Measurements from ENCODE around the gene ERCC6L2. TPM values are rescaled to one million over a fixed set of nuclear protein-coding genes. Genes with fewer than 3 reads are reported as not detected.

The ERCC6L2 gene
- total RNA-seq, 1 donor from 2014 or later = 35.8 TPM

DNA sequence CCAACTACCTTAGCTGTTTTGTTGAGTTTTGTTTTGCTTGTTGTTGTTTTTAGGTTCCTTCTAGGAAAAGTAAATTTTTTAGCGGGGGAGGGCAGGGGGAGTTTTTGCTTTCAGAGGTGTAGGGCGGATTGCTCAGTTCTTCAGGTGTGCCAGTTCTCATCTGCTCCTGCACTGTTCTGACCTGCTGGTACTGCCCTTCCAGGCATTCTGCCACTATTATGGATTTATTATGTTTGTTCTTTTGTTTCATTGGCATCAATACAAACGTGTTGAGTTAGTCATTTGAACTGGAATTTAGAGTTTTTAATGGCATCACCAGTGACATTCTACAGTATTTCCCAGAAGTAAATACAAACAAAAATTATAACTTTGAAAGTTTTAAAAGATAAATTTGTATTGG, 26.0 kb downstream of the ERCC6L2 start:
- Mint-ChIP-seq H3K9me3 (ENCODE audit: low read depth) (no peaks in the 10 kb centered on the region), H3K27ac (ENCODE audit: unreplicated experiment) (no peak overlapping the region), H3K27me3 (ENCODE audit: low read depth) (no peaks in the 10 kb centered on the region), H3K4me3 (ENCODE audit: unreplicated experiment) (no peak overlapping the region), H3K36me3 (ENCODE audit: low read depth) (peaks cover 5% of the 10 kb centered on the region), H3K4me1 (ENCODE audit: low read depth) (peaks cover 3% of the 10 kb centered on the region)
- no peak for DNase-seq (ENCODE audit: low spot score)
- no peak for TF ChIP-seq CTCF (IDR thresholded peaks at IDR 0.05)

DNA sequence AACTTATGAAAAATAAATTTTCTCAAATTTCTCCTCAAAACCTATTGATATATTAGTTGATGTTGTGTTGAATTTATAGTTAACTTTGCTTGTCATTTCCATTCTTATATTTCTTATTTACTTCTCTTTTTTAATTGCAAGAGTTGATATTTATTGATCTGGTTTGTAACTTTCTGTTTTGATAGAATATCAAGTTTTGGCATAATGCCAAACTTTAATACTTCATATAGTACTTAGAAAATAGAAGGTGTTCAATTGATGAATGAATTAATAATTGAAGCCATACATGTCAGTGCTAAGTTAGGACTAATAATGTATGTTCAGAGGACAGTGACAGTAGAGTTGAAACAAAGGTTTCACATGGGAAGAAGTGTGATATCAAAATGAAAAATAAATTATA, 27.9 kb downstream of the ERCC6L2 start:
- TF ChIP-seq CTCF (IDR thresholded peaks at IDR 0.05) = no peak
- DNase-seq (ENCODE audit: low spot score) = no peak
- Mint-ChIP-seq H3K27me3 (ENCODE audit: low read depth) (no peaks in the 10 kb centered on the region), H3K9me3 (ENCODE audit: low read depth) (no peaks in the 10 kb centered on the region), H3K36me3 (ENCODE audit: low read depth) (peaks cover 5% of the 10 kb centered on the region), H3K4me3 (ENCODE audit: unreplicated experiment) (no peak overlapping the region), H3K27ac (ENCODE audit: unreplicated experiment) (no peak overlapping the region), H3K4me1 (ENCODE audit: low read depth) (peaks cover 3% of the 10 kb centered on the region)

DNA sequence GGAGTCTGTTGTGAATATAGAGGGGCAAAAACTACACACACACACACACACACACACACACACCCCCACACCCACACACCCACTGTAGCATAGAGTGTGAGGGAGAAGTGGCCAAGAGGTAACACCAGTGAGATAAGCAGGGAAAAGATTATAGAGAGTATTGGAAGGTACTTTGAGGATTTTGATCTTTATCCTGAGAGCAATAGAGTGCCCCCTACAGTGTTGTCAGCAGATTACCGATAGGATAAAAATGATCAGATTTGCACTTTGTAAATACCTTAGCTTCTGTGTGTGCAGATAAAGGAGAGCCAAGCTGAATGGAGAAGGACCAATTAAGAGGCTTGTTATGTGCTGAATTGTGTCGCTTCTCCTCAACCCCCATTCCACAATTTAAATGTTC, 32.3 kb downstream of the ERCC6L2 start:
- TF ChIP-seq CTCF (IDR thresholded peaks at IDR 0.05) = peak; percentile 38
- DNase-seq (ENCODE audit: low spot score) = no peak
- H3K36me3 Mint-ChIP-seq (ENCODE audit: low read depth) = peaks cover 5% of the 10 kb centered on the region
- H3K27me3 Mint-ChIP-seq (ENCODE audit: low read depth) = no peaks in the 10 kb centered on the region
- no peaks in the 10 kb centered on the region for H3K9me3 Mint-ChIP-seq (ENCODE audit: low read depth)
- H3K27ac Mint-ChIP-seq (ENCODE audit: unreplicated experiment) = no peak overlapping the region
- H3K4me1 Mint-ChIP-seq (ENCODE audit: low read depth) = no peaks in the 10 kb centered on the region
- no peak overlapping the region for H3K4me3 Mint-ChIP-seq (ENCODE audit: unreplicated experiment)

DNA sequence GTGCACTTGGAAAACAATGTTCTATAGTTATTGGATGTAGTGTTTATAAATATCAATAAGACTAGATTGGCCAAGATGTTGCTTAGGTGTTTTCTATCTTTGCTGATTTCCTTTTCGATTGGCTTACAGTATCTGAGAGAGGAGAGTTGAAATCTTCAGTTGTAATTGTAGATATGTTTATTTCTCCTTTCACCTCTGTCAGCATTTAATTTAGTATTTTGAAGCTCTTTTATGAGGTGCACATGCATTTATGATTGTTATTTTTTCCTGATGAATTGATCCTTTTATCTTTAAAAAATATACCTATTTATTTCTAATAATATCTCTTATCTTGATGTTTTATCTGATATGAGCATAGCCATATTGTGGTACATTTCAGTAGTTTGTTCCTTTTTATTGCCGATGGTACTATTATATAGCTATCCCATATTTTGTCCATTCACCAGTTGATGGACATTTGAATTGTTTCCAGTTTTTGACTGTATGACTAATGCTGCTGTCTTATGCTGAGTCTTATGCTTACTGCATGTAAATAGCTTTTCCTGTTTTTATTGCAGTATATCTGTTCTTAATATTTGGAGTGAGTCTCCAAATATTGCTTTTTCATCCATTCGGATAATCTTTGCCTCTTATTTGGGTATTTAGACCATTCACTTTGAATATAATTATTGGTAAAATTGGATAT, 34.7 kb downstream of the ERCC6L2 start:
- H3K27ac Mint-ChIP-seq (ENCODE audit: unreplicated experiment) = no peak overlapping the region
- no peak for DNase-seq (ENCODE audit: low spot score)
- H3K27me3 Mint-ChIP-seq (ENCODE audit: low read depth) = no peaks in the 10 kb centered on the region
- H3K36me3 Mint-ChIP-seq (ENCODE audit: low read depth) = peaks cover 6% of the 10 kb centered on the region
- H3K9me3 Mint-ChIP-seq (ENCODE audit: low read depth) = no peaks in the 10 kb centered on the region
- H3K4me3 Mint-ChIP-seq (ENCODE audit: unreplicated experiment) = no peak overlapping the region
- H3K4me1 Mint-ChIP-seq (ENCODE audit: low read depth) = no peaks in the 10 kb centered on the region
- TF ChIP-seq CTCF (IDR thresholded peaks at IDR 0.05) = no peak

DNA sequence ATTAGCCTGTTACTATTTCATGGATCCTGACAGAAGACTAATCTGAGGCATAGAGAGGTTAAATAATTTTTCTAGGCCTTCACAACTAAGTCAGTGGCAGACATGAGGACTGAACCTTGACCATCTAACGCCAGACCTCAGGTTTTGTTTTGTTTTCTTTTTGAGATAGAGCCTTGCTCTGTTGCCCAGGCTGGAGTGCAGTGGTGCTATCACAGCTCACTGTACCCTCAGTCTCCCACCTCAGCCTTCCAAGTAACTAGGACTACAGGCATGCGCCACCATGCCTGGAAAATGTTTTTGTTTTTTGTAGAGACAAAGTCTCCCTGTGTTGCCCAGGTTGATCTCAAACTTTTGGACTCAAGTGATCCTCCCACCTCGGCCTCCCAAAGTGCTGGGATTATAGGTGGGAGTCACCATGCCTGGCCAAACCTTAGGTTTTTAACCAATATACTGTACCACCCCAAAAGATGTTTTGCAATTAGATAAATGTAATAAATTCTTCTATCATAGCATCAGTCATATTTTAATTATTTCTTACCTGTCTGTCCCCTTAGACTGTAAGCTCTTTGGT, 35.4 kb downstream of the ERCC6L2 start:
- peaks cover 8% of the 10 kb centered on the region for H3K36me3 Mint-ChIP-seq (ENCODE audit: low read depth)
- no peak for DNase-seq (ENCODE audit: low spot score)
- H3K9me3 Mint-ChIP-seq (ENCODE audit: low read depth) = no peaks in the 10 kb centered on the region
- H3K27me3 Mint-ChIP-seq (ENCODE audit: low read depth) = no peaks in the 10 kb centered on the region
- no peak overlapping the region for H3K4me3 Mint-ChIP-seq (ENCODE audit: unreplicated experiment)
- no peaks in the 10 kb centered on the region for H3K4me1 Mint-ChIP-seq (ENCODE audit: low read depth)
- no peak overlapping the region for H3K27ac Mint-ChIP-seq (ENCODE audit: unreplicated experiment)
- no peak for TF ChIP-seq CTCF (IDR thresholded peaks at IDR 0.05)

Measured in chondrocyte (in vitro differentiated cells).